PC-9 (cell line): ENCODE measurements around the gene SLMAP. TPM values are rescaled to one million over a fixed set of nuclear protein-coding genes. Genes with fewer than 3 reads are reported as not detected.

Source experiments
- BruUV-seq: library from RNA; stranded (reverse); fragments of 400-500 nt; replicated peaks from 2 replicates; lab custom pipeline; 2021; lab: Mats Ljungman, UMichigan
- CTCF ChIA-PET: fragments of 300-600 bp; sonication (Branson Sonifier 250); formaldehyde crosslinking; loops from one replicate; lab custom pipeline; 2022; ENCODE audit warnings: antibody characterized with exemption; lab: Charles Lee
- POLR2A ChIA-PET: fragments of 300-600 bp; sonication (Branson Sonifier 250); formaldehyde crosslinking; loops from one replicate; lab custom pipeline; 2022; ENCODE audit warnings: antibody characterized with exemption; ENCODE audit not compliant: unreplicated experiment; lab: Charles Lee
- DNase-seq, 2 experiments: peaks; one replicate each; pipeline versions ENCODE4 v3.0.0 to v3.0.0-alpha.2; 2015 to 2022; ENCODE audit warnings: mixed read lengths in 1 of 2
- H2AFZ ChIP-seq: fragments of 200-600 bp; sonication (generic); 2 replicates; pipeline ENCODE4 v1.8.1; 2017; ENCODE audit warnings: antibody characterized with exemption
- H3F3A ChIP-seq: fragments of 200-600 bp; sonication (generic); 2 replicates; pipeline ENCODE4 v1.8.1; 2017; ENCODE audit warnings: antibody characterized with exemption, mild to moderate bottlenecking, low read depth; ENCODE audit not compliant: insufficient read depth
- H3K27ac ChIP-seq: fragments of 200-600 bp; sonication (generic); 2 replicates; pipeline ENCODE4 v1.6.1; 2016; ENCODE audit warnings: mixed run types
- H3K27me3 ChIP-seq: fragments of 200-600 bp; sonication (generic); 2 replicates; pipeline ENCODE4 v1.6.1; 2016; ENCODE audit warnings: low read depth, mixed run types; ENCODE audit not compliant: insufficient read depth
- H3K36me3 ChIP-seq: fragments of 200-600 bp; sonication (generic); 2 replicates; pipeline ENCODE4 v1.6.1; 2016; ENCODE audit warnings: low read depth, mixed run types
- H3K4me1 ChIP-seq: fragments of 200-600 bp; sonication (generic); replicated peaks from 2 replicates; pipeline ENCODE4 v1.6.1; 2016; ENCODE audit warnings: mixed run types; ENCODE audit not compliant: insufficient read depth
- H3K4me2 ChIP-seq: fragments of 200-600 bp; sonication (generic); 2 replicates; pipeline ENCODE4 v1.6.1; 2017; ENCODE audit warnings: mixed run types
- H3K4me3 ChIP-seq: fragments of 200-600 bp; sonication (generic); 2 replicates; pipeline ENCODE4 v1.6.1; 2016; ENCODE audit warnings: mixed run types
- H3K79me2 ChIP-seq: fragments of 200-600 bp; sonication (generic); 2 replicates; pipeline ENCODE4 v1.6.1; 2017; ENCODE audit warnings: low read depth, mixed run types
- H3K9me2 ChIP-seq: fragments of 200-600 bp; sonication (generic); 2 replicates; pipeline ENCODE4 v1.8.1; 2017; ENCODE audit warnings: mild to moderate bottlenecking; ENCODE audit not compliant: insufficient read depth
- H3K9me3 ChIP-seq: fragments of 200-600 bp; sonication (generic); 2 replicates; pipeline ENCODE4 v1.8.1; 2016; ENCODE audit warnings: low read depth; ENCODE audit not compliant: insufficient read depth
- H4K20me1 ChIP-seq: fragments of 200-600 bp; sonication (generic); 2 replicates; pipeline ENCODE4 v1.8.1; 2017; ENCODE audit not compliant: insufficient read depth
- CTCF ChIP-seq: fragments of 200-600 bp; sonication (generic); conservative IDR thresholded peaks from 2 replicates; pipeline ENCODE4 v1.6.1; 2017; ENCODE audit warnings: mixed run types, antibody characterized with exemption, mild to moderate bottlenecking, moderate library complexity
- EZH2 ChIP-seq: fragments of 200-600 bp; sonication (generic); IDR thresholded peaks from 2 replicates; pipeline ENCODE4 v1.8.0; 2017; ENCODE audit warnings: antibody characterized with exemption, low read depth
- intact Hi-C: fragments of 100-400 bp; cut with micrococcal nuclease; formaldehyde crosslinking; loops from one replicate; pipeline ENCODE4 v1.10.0; 2022; ENCODE audit not compliant: unreplicated experiment
- total RNA-seq: library from RNA; stranded (reverse); gene quantifications from 2 replicates; pipeline ENCODE4 v1.2.3, GENCODE V29; 2021

SLMAP gene
- total RNA-seq, 1 experiment from 2014 or later = 119 TPM

GRCh38 chr3:57770009-57770827, 14.1 kb downstream of the SLMAP start:
- TF ChIP-seq CTCF (no peak), EZH2 (no peak)
- peaks cover 3% of the 10 kb centered on the region for H3K36me3 ChIP-seq
- 0 out of 2 replicates have a peak overlapping the region, but pooled peaks have one; percentile 0 for H3K27ac ChIP-seq
- ChIA-PET CTCF (no interaction called here), POLR2A (interaction anchor here (0.6 kb wide), 1 partner anchor 171 kb away, joined by 3 read pairs; no protein-coding TSS in a partner anchor)
- no peak overlapping the region for H3K4me3 ChIP-seq
- H4K20me1 ChIP-seq = peaks cover 10% of the 10 kb centered on the region
- H3K9me2 ChIP-seq = no peaks in the 10 kb centered on the region
- no peaks in the 10 kb centered on the region for H3F3A ChIP-seq
- H3K9me3 ChIP-seq = no peaks in the 10 kb centered on the region
- BruUV-seq = no TSS peak
- no peaks in the 10 kb centered on the region for H3K4me1 ChIP-seq
- intact Hi-C loops = loop anchor here (5.0 kb wide), 1 partner anchor 57 kb away; no protein-coding TSS in a partner anchor
- no peak overlapping the region for H2AFZ ChIP-seq
- no peak for DNase-seq
- no peak overlapping the region for H3K4me2 ChIP-seq
- H3K27me3 ChIP-seq = no peaks in the 10 kb centered on the region
- H3K79me2 ChIP-seq = peaks cover 95% of the 10 kb centered on the region

GRCh38 chr3:57772251-57772650, 16.1 kb downstream of the SLMAP start:
- intact Hi-C loops = loop anchor here (5.0 kb wide), 1 partner anchor 55 kb away; no protein-coding TSS in a partner anchor
- H3K9me2 ChIP-seq = no peaks in the 10 kb centered on the region
- TF ChIP-seq CTCF (no peak), EZH2 (no peak)
- H3K4me1 ChIP-seq = no peaks in the 10 kb centered on the region
- DNase-seq = no peak
- H3K27ac ChIP-seq = no peak overlapping the region
- H3K36me3 ChIP-seq = peaks cover 3% of the 10 kb centered on the region
- H3K4me2 ChIP-seq = no peak overlapping the region
- 0 out of 2 replicates have a peak, but pooled peaks cover 5% of the 10 kb centered on the region for H3F3A ChIP-seq
- H3K9me3 ChIP-seq = no peaks in the 10 kb centered on the region
- H4K20me1 ChIP-seq = peaks cover 7% of the 10 kb centered on the region
- H3K4me3 ChIP-seq = no peak overlapping the region
- no TSS peak for BruUV-seq
- CTCF ChIA-PET = no interaction called here
- no peaks in the 10 kb centered on the region for H3K27me3 ChIP-seq
- no peak overlapping the region for H2AFZ ChIP-seq
- POLR2A ChIA-PET = no interaction called here
- peaks cover 93% of the 10 kb centered on the region for H3K79me2 ChIP-seq

GRCh38 chr3:57777774-57778173, 21.7 kb downstream of the SLMAP start:
- Histone ChIP-seq H3K9me3 (no peaks in the 10 kb centered on the region), H3K79me2 (peaks cover 91% of the 10 kb centered on the region), H3K36me3 (no peaks in the 10 kb centered on the region), H2AFZ (no peak overlapping the region), H3K4me2 (no peak overlapping the region), H3K4me1 (no peaks in the 10 kb centered on the region), H3K27me3 (no peaks in the 10 kb centered on the region), H3K9me2 (no peaks in the 10 kb centered on the region), H3K27ac (peak overlapping the region; percentile 50), H3K4me3 (no peak overlapping the region), H3F3A (0 out of 2 replicates have a peak, but pooled peaks cover 13% of the 10 kb centered on the region), H4K20me1 (peaks cover 6% of the 10 kb centered on the region; the same call in 1 of the 2 replicates)
- DNase-seq = no peak
- CTCF ChIA-PET = no interaction called here
- POLR2A ChIA-PET = no interaction called here
- TF ChIP-seq CTCF = no peak
- no peak for TF ChIP-seq EZH2
- intact Hi-C loops = no loop called here
- BruUV-seq = no TSS peak
